H9 (cell line): ENCODE data around the gene TPRX2. TPM values are rescaled to one million over a fixed set of nuclear protein-coding genes. Genes with fewer than 3 reads are reported as not detected.
"Not testable (repeated sequence)": the region's sequence is repeated elsewhere in the genome, so short reads cannot be mapped to it uniquely, and the experiment has no call there.

Experiments used
- DNase-seq: peaks from one replicate; pipeline ENCODE4 v3.0.0-alpha.2; 2017
- H2AFZ ChIP-seq: one replicate; pipeline ENCODE4 v1.6.1; 2013; ENCODE audit warnings: mild to moderate bottlenecking, low read length, control low read depth, moderate library complexity
- H2AK5ac ChIP-seq: 2 replicates; pipeline ENCODE4 v1.6.1; 2013; ENCODE audit warnings: low read length, control low read depth, mixed read lengths; ENCODE audit not compliant: insufficient read length
- H2BK120ac ChIP-seq: one replicate; pipeline ENCODE4 v1.6.1; 2013; ENCODE audit warnings: low read depth, mild to moderate bottlenecking, low read length, control low read depth, inconsistent platforms; ENCODE audit not compliant: poor library complexity, severe bottlenecking
- H2BK12ac ChIP-seq: 2 replicates; pipeline ENCODE4 v1.6.1; 2013; ENCODE audit warnings: low read length, control low read depth, mixed read lengths, low read depth; ENCODE audit not compliant: insufficient read length
- H2BK15ac ChIP-seq: 2 replicates; pipeline ENCODE4 v1.6.1; 2013; ENCODE audit warnings: low read depth, low read length, control low read depth
- H2BK20ac ChIP-seq: one replicate; pipeline ENCODE4 v1.6.1; 2013; ENCODE audit warnings: low read depth, mild to moderate bottlenecking, low read length, control low read depth, inconsistent platforms; ENCODE audit not compliant: poor library complexity, severe bottlenecking
- H2BK5ac ChIP-seq: 2 replicates; pipeline ENCODE4 v1.6.1; 2013; ENCODE audit warnings: low read length, control low read depth, mixed read lengths; ENCODE audit not compliant: insufficient read length
- H3K14ac ChIP-seq: 2 replicates; pipeline ENCODE4 v1.6.1; 2013; ENCODE audit warnings: low read length, control low read depth; ENCODE audit not compliant: insufficient read depth
- H3K18ac ChIP-seq: 2 replicates; pipeline ENCODE4 v1.6.1; 2013; ENCODE audit warnings: low read depth, mild to moderate bottlenecking, mixed read lengths, low read length, control low read depth; ENCODE audit not compliant: insufficient read length
- H3K23ac ChIP-seq: 2 replicates; pipeline ENCODE4 v1.6.1; 2013; ENCODE audit warnings: low read length, control low read depth, mixed read lengths, low read depth; ENCODE audit not compliant: insufficient read length
- H3K23me2 ChIP-seq: 2 replicates; pipeline ENCODE4 v1.6.1; 2013; ENCODE audit warnings: low read depth, mild to moderate bottlenecking, mixed read lengths, low read length, control low read depth; ENCODE audit not compliant: insufficient read length, poor library complexity, severe bottlenecking
- H3K27ac ChIP-seq: 2 replicates; pipeline ENCODE4 v1.5.1; 2013; ENCODE audit warnings: low read length, control low read depth, mixed read lengths, low read depth; ENCODE audit not compliant: insufficient read length
- H3K27me3 ChIP-seq: 2 replicates; pipeline ENCODE4 v1.6.1; 2013; ENCODE audit warnings: low read length, control low read depth, inconsistent platforms; ENCODE audit not compliant: insufficient read depth
- H3K4ac ChIP-seq: 2 replicates; pipeline ENCODE4 v1.6.1; 2013; ENCODE audit warnings: low read depth, mild to moderate bottlenecking, control low read depth, inconsistent platforms, low read length, moderate library complexity
- H3K4me1 ChIP-seq: 2 replicates; pipeline ENCODE4 v1.6.1; 2013; ENCODE audit warnings: low read length, control low read depth, inconsistent platforms; ENCODE audit not compliant: insufficient read depth
- H3K4me2 ChIP-seq: 2 replicates; pipeline ENCODE4 v1.6.1; 2013; ENCODE audit warnings: low read length, control low read depth, mixed read lengths; ENCODE audit not compliant: insufficient read length, insufficient read depth
- H3K56ac ChIP-seq: 2 replicates; pipeline ENCODE4 v1.6.1; 2013; ENCODE audit warnings: low read depth, mild to moderate bottlenecking, mixed read lengths, low read length, control low read depth; ENCODE audit not compliant: insufficient read length
- H3K79me1 ChIP-seq: 2 replicates; pipeline ENCODE4 v1.6.1; 2013; ENCODE audit warnings: low read depth, mild to moderate bottlenecking, moderate library complexity, low read length, control low read depth, inconsistent platforms; ENCODE audit not compliant: insufficient read depth, poor library complexity, severe bottlenecking
- H3K79me2 ChIP-seq: 2 replicates; pipeline ENCODE4 v1.6.1; 2013; ENCODE audit warnings: low read length, control low read depth, inconsistent platforms; ENCODE audit not compliant: insufficient read depth
- H3K9ac ChIP-seq: 2 replicates; pipeline ENCODE4 v1.6.1; 2013; ENCODE audit warnings: low read length, control low read depth, mixed read lengths; ENCODE audit not compliant: insufficient read length; ENCODE audit errors: extremely low read depth
- H3K9me3 ChIP-seq: one replicate; pipeline ENCODE4 v1.6.1; 2013; ENCODE audit warnings: low read depth, low read length, inconsistent platforms; ENCODE audit not compliant: control insufficient read depth
- H3T11ph ChIP-seq: one replicate; pipeline ENCODE4 v1.6.1; 2013; ENCODE audit warnings: mild to moderate bottlenecking, low read length, control low read depth, inconsistent platforms
- H4K20me1 ChIP-seq: one replicate; pipeline ENCODE4 v1.6.1; 2013; ENCODE audit not compliant: control insufficient read depth, insufficient read length, insufficient read depth
- H4K5ac ChIP-seq: 2 replicates; pipeline ENCODE4 v1.6.1; 2013; ENCODE audit warnings: low read depth, mild to moderate bottlenecking, mixed read lengths, low read length, control low read depth; ENCODE audit not compliant: insufficient read length
- H4K8ac ChIP-seq: replicated peaks from 2 replicates; pipeline ENCODE4 v1.6.1; 2013; ENCODE audit warnings: low read length, control low read depth, mixed read lengths, low read depth; ENCODE audit not compliant: insufficient read length
- H4K91ac ChIP-seq: 2 replicates; pipeline ENCODE4 v1.6.1; 2013; ENCODE audit warnings: low read depth, mild to moderate bottlenecking, moderate library complexity, mixed read lengths, low read length, control low read depth; ENCODE audit not compliant: insufficient read length
- H3K27ac Mint-ChIP-seq, 3 experiments: 2 replicates in 2 of 3; 3 replicates in 1 of 3; pipeline ENCODE4 v1.8.0; 2020 to 2021; ENCODE audit warnings: mixed read lengths in 3 of 3, mild to moderate bottlenecking in 1 of 3, moderate library complexity in 1 of 3
- H3K27me3 Mint-ChIP-seq: 2 replicates; pipeline ENCODE4 v1.8.0; 2021; ENCODE audit warnings: low read depth, mild to moderate bottlenecking, moderate library complexity, mixed read lengths
- H3K36me3 Mint-ChIP-seq, 3 experiments: 2 replicates in 2 of 3; 3 replicates in 1 of 3; pipeline ENCODE4 v1.8.0; 2020 to 2021; ENCODE audit warnings: low read depth in 3 of 3, mixed read lengths in 3 of 3; ENCODE audit not compliant: insufficient read depth in 1 of 3
- H3K4me1 Mint-ChIP-seq, 2 experiments: 2 replicates each; pipeline ENCODE4 v1.8.0; 2020; ENCODE audit warnings: mixed read lengths in 2 of 2
- H3K4me3 Mint-ChIP-seq, 2 experiments: 2 replicates in 1 of 2; 3 replicates in 1 of 2; pipeline ENCODE4 v1.8.0; 2020 to 2021; ENCODE audit warnings: mild to moderate bottlenecking in 2 of 2, mixed read lengths in 2 of 2, moderate library complexity in 1 of 2
- H3K9me3 Mint-ChIP-seq, 2 experiments: 2 replicates in 1 of 2; 3 replicates in 1 of 2; pipeline ENCODE4 v1.8.0; 2020; ENCODE audit warnings: mild to moderate bottlenecking in 2 of 2, mixed read lengths in 2 of 2, moderate library complexity in 1 of 2
- WGBS: extraction: QIAGEN DNeasy Blood & Tissue Kit; methylation state at CpG from one replicate; pipeline ENCODE4 v1.1.7; 2013; ENCODE audit warnings: missing lambda C conversion rate, low lambda C conversion rate, mixed read lengths; ENCODE audit not compliant: insufficient read length; ENCODE audit errors: extremely low coverage; 5-methylcytosine and 5-hydroxymethylcytosine counted together
- total RNA-seq: library from RNA; stranded (reverse); gene quantifications from 2 replicates; pipeline ENCODE4 v1.2.1, GENCODE V29; 2021
- TF ChIP-seq, protein P1 (sequence below): fragments of 200-600 bp; sonication (generic); conservative IDR thresholded peaks from 3 replicates; pipeline ENCODE4 v1.8.0; 2021; ENCODE audit warnings: antibody characterized with exemption, mild to moderate bottlenecking

The TPRX2 gene
- total RNA-seq, 1 experiment from 2014 or later: not detected

GRCh38 chr19:47854459-47854858 is 4.6 kb upstream of the TPRX2 start:
- Histone ChIP-seq H3K56ac (no peak overlapping the region), H3K4me1 (no peaks in the 10 kb centered on the region; the same call in 1 of the 2 replicates), H4K8ac (no peak overlapping the region), H3K4ac (no peak overlapping the region), H3K79me1 (no peaks in the 10 kb centered on the region), H2BK12ac (no peak overlapping the region), H2BK15ac (no peak overlapping the region), H2AK5ac (no peak overlapping the region), H3K9me3 (no peaks in the 10 kb centered on the region), H2AFZ (no peak overlapping the region), H3K79me2 (no peaks in the 10 kb centered on the region), H3T11ph (no peak overlapping the region), H3K4me2 (no peak overlapping the region), H4K5ac (no peak overlapping the region), H3K14ac (no peak overlapping the region), H3K18ac (no peak overlapping the region), H3K9ac (no peak overlapping the region), H4K91ac (no peak overlapping the region), H2BK5ac (no peak overlapping the region), H3K23ac (no peak overlapping the region), H3K27ac (no peak overlapping the region), H2BK120ac (no peak overlapping the region), H3K27me3 (no peaks in the 10 kb centered on the region), H2BK20ac (no peak overlapping the region), H3K23me2 (no peaks in the 10 kb centered on the region), H4K20me1 (no peaks in the 10 kb centered on the region)
- Mint-ChIP-seq H3K4me1 (peaks cover 24 to 25% of the 10 kb centered on the region in 2 experiments), H3K9me3 (no peaks in the 10 kb centered on the region; a peak in 1 of 5 replicates), H3K36me3 (no peaks in the 10 kb centered on the region), H3K4me3 (no peak overlapping the region), H3K27me3 (peaks cover 8% of the 10 kb centered on the region), H3K27ac (no peak overlapping the region)
- DNase-seq: no peak
- TF ChIP-seq, protein P1, sequence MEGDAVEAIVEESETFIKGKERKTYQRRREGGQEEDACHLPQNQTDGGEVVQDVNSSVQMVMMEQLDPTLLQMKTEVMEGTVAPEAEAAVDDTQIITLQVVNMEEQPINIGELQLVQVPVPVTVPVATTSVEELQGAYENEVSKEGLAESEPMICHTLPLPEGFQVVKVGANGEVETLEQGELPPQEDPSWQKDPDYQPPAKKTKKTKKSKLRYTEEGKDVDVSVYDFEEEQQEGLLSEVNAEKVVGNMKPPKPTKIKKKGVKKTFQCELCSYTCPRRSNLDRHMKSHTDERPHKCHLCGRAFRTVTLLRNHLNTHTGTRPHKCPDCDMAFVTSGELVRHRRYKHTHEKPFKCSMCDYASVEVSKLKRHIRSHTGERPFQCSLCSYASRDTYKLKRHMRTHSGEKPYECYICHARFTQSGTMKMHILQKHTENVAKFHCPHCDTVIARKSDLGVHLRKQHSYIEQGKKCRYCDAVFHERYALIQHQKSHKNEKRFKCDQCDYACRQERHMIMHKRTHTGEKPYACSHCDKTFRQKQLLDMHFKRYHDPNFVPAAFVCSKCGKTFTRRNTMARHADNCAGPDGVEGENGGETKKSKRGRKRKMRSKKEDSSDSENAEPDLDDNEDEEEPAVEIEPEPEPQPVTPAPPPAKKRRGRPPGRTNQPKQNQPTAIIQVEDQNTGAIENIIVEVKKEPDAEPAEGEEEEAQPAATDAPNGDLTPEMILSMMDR: no peak
- no CpG with 5 or more reads among the region's 4 CpGs for WGBS

DNA sequence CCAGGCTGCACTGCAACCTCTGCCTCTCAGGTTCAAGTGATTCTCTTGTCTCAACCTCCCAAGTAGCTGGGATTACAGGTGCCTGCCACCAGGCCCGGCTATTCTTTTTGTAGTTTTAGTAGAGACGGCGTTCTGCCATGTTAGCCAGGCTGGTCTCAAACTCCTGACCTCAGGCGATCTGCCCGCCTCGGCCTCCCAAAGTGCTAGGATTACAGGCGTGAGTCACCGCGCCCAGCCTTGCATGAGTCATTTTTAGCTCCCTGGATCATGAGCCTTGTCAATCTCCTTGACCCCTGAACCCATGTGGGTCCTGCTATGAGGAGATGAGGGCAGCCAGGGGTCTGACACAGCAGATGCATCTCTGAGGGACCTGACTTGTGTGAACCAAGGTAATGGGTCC is 804 bp upstream of the TPRX2 start:
- not testable (repeated sequence) for H2BK20ac ChIP-seq, H4K20me1 ChIP-seq, H3K79me1 ChIP-seq, H3K27ac ChIP-seq, H3K9me3 Mint-ChIP-seq, H4K8ac ChIP-seq, H3K27me3 Mint-ChIP-seq, H3K4me1 Mint-ChIP-seq, H2AK5ac ChIP-seq, H2BK5ac ChIP-seq, H3K18ac ChIP-seq, H2AFZ ChIP-seq, H3K4me3 Mint-ChIP-seq, H2BK15ac ChIP-seq, H2BK12ac ChIP-seq, H4K91ac ChIP-seq, H3K4ac ChIP-seq, H3K36me3 Mint-ChIP-seq, H3K14ac ChIP-seq, H3K79me2 ChIP-seq, DNase-seq, H4K5ac ChIP-seq, H2BK120ac ChIP-seq, H3T11ph ChIP-seq, H3K27me3 ChIP-seq, H3K4me1 ChIP-seq, H3K4me2 ChIP-seq, H3K56ac ChIP-seq, H3K23ac ChIP-seq, H3K9ac ChIP-seq, H3K9me3 ChIP-seq, H3K23me2 ChIP-seq
- H3K27ac Mint-ChIP-seq: peak overlapping the region in 2 of 3 experiments; percentile 77 to 79; a peak in 4 of 7 replicates
- no CpG with 5 or more reads among the region's 9 CpGs for WGBS
